Activated effector memory CD4-positive, alpha-beta T cell treated with Interleukin-2 at 50 U/mL for 16 hours (primary cell): ENCODE measurements around the gene GGTLC1.
"Not testable (repeated sequence)": the region's sequence is repeated elsewhere in the genome, so short reads cannot be mapped to it uniquely, and the experiment has no call there.

Experiments
- DNase-seq: peaks from one replicate; pipeline ENCODE4 v3.0.0-alpha.2; 2020

Gene GGTLC1

DNA sequence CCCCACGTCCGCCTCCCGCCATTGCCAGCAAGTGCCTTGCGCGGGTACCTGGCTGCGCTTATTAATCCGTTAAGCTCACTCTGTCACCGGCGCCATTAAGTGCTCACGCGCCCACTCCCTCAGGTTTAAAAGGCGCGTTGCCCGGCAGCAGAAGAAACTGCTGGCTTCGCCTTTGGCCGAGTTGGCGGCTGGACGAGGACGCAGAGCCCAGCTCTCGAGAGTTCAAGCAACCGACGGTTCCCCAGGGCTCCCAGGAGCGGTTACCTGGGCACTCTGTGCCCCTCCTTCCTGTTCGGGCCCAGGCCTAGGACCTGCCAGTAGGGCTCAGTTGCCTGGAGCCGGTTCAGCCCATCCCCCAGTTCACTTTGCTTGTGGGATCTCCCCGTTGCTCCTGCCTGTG is at the start of gene GGTLC1:
TSS of gene GGTLC1 (minus strand) at position 219 of the 400 bp plus-strand sequence. CDS start 2,168 bp downstream, outside the sequence.
- DNase-seq = no peak

GRCh38 chr20:24034820-24035219 is 46.2 kb upstream of the GGTLC1 start:
- DNase-seq = no peak

- no peak for DNase-seq
These were observed 45.0 kb upstream of the GGTLC1 start for GRCh38 chr20:24033565-24033964.

DNA sequence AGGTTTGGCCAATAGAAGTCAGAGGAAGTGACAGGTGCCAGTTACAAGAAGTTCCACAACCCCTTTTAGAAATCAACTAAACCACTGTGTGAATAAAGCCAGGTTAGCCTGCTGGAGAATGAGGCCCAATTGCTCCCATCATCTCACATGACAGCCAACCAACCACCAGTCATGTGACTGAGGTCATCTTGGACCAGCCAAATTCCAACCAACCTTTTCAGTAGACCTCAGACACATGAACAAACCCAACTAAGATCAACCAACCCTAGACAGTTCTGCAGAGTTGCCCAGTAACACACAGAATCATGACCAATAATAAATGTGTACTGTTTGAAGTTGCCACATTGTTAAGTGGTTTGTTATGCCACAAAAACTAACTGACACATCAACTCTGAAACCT is 44.6 kb upstream of the GGTLC1 start:
- DNase-seq = no peak

DNA sequence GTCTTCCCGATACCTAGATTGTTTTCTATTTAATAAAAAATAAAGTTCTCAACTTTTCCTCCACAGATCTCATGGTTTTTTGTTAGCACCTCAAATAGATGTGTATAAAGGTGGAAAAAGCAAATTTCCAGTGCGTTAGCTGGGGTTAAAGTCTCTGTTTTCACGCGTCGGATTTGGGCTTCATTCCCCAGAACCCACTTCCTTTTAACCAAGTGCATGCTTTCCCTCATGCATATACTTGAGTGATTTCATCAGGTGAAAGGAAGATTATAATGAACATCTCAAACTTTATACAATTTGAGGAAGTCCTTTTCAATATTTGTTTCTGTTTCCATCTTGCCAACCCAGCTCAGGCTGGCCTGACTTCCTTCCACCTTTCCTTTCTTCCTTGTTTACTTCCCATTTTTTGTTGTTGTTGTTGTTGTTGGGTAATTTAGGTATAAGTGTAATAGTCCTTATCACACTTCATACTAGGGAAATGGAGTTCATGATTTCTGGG is 43.9 kb upstream of the GGTLC1 start:
- DNase-seq = no peak

- peak; percentile 72 for DNase-seq
These were observed 38.6 kb upstream of the GGTLC1 start for GRCh38 chr20:24027229-24027628.

GRCh38 chr20:24022621-24023180 is 34.1 kb upstream of the GGTLC1 start:
- DNase-seq = no peak

- DNase-seq = no peak
These were observed 30.2 kb upstream of the GGTLC1 start for GRCh38 chr20:24018796-24019195.

DNA sequence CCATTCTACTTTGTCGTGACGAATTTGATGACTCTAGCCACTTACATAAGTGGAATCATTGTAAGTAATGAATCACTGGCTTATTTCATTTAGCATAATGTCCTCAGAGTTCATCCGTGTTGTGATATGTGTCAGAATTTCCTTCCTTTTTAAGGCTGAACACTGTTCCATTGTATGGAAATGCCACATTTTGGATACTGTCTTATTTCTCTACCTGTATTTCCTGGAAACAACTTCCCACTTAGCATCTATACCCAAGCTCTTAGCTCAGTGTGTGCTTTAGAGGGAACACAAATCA is 28.8 kb upstream of the GGTLC1 start:
- no peak for DNase-seq

DNA sequence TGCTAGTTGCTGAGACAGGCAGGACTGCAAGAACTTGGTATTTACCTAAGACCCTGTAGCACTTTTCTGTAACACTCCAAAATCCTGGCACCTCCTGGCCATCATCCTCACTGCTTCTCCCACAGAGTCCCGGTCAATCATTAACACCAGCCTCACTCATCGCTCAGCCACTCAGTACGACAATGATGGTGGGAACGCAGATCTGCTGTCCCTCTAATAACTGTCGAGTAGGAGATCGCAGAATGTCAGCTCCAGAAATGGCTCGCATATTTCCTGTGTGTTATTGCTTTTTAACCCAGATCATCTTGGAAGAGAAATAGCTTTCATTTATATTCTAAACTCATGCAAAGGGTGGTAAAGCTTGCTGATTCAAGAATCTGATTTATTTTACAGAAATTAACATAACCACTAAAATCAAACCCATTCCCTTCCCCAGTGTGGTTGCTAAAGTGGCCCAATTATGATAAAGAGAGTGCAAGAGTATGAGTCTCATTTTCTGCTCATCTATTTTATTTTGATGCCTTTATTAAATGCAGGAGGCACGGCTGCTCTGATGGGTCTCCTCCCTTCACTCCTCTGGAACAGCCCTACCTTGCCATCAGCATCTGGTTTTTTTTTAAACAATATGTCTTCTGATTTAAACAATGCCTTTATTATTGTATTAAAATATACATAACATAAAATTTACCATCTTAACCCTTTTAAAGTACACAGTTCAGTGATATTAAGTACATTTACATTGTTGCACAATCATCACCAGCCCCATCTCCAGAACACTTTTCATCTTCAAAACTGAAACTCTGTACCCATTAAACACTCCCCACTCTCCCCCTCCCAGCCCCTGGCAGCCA is 28.3 kb upstream of the GGTLC1 start:
- DNase-seq = no peak

- no peak for DNase-seq
These were observed 25.4 kb upstream of the GGTLC1 start for GRCh38 chr20:24013953-24014352.

- DNase-seq = no peak
These were observed 22.7 kb upstream of the GGTLC1 start for GRCh38 chr20:24011282-24011681.

DNA sequence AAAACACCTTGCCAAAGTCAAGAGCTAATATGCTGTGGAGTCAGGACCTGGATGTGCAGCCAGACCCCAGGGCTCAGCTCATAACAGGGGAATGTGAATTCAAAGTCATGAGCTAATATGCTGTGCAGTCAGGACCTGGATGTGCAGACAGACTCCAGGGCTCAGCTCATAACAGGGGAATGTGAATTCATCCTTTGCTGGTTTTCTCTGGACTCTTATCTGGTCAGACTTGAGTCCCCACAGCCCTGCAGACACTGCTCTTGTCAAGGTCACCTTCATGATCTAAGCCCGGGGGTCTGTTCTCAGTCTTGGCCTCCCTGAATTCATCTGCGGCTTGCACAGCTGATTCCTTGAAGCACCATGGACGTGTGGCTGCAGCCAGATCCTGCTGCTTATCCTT is 19.2 kb upstream of the GGTLC1 start:
- no peak for DNase-seq

GRCh38 chr20:24007073-24007595 is 18.6 kb upstream of the GGTLC1 start:
- DNase-seq = no peak

DNA sequence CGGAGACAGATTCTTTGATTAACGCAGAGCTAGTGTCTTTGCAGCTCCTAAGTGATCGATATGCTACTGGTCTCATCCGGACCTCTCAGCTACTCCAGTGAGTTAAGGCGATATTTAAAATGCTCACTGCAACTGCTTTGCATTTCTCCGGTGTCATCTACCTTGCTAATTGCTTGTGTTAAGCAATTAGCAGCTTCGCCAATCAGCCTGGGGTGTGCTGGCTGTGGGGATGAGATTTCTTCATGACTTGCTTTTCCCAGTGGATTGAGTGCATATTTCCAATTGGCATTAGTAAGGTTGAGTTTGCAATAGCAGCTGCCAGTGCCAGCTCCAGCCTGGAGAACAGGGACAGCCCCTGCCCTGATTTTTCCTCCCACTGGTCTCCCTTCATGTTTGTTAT is 18.0 kb upstream of the GGTLC1 start:
- no peak for DNase-seq

DNA sequence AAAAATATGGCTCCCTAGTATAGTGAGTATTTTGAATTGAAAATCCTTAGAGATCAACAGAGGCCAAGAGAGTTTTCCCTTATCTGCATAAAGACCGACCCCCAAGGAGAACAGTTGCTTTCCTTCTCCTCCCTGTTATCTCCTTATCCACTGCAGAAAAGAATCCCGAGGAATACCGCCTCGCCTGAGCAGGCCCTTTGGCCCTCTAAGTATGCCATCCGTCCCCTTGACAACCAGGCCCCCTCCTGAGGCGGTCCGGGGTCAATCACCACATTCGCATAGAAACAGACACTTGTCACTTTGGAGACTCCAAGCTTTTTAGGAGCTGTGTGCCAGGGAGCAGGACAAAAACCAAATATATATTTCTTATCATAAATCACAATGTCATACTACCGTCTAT is 15.9 kb upstream of the GGTLC1 start:
- DNase-seq = no peak

- DNase-seq = no peak
These were observed 14.3 kb upstream of the GGTLC1 start for GRCh38 chr20:24002896-24003295.

GRCh38 chr20:24001712-24002405 is 13.3 kb upstream of the GGTLC1 start:
- no peak for DNase-seq

DNA sequence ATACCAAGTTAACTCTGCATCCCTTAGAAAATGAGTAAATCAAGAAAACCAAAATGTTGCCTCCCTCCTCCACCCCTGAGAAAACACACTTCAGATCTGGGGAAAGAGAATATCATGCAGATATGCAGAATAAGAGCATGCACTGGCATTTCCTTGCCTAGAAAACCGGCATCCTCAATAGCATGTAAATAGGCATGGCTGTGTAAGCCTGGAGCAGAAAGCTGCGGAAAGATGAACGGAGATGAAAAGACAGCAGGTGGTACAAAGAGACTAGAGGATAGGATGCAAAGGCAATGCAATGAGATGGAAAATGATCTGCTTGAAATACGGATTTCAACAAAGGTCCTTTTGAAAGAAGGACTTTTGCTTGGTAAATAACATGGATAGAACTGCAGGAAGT is 10.3 kb upstream of the GGTLC1 start:
- no peak for DNase-seq

DNA sequence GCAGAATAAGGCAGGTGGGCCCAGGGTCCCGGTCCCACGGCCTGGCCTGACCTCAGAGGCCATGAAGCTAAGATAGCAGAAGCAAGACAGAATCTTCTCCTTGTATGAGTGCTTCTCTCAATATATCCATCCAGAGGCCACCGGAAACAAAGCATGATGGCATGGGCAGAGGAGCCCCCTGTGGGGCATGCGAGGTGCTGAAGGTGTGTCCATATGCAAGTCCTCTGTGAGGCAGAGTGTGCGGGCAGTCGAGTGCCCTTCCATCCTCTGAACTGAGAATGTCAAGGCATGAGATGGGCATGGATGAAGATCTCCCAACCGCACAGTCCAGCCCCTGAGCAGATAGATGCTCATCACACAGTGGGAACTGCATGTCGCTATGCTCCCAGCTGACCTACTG is 9.8 kb upstream of the GGTLC1 start:
- DNase-seq = no peak

- DNase-seq = peak; percentile 44
These were observed 7.5 kb upstream of the GGTLC1 start for GRCh38 chr20:23995905-23996666.

DNA sequence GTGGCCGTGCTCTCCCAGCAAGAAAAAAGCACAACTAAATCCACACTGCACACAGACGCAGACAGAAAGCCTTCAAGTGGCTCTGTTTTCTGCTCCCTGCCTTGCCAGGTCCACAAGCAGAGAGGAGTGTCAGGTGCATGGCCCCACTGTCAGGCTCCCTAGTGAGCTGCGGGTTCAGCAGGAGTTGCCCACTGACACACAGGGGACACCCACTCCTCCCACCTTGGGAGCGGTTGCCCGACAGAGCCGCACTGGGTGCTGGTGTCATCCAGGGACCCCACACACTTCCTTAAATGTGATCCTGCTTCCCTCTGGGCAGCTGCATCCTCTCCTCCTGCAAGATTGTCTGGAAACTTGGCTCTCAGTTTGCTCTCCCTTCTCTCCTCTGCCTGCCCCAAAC is 6.7 kb upstream of the GGTLC1 start:
- DNase-seq = not testable (repeated sequence)
